Globus pallidus (tissue), 1 donor: ENCODE measurements around the gene ECSIT.
A peak's percentile ranks its signal among the peaks of the same experiment; 100 is the strongest.

Experiments used
- DNase-seq: peaks from one replicate; pipeline ENCODE4 v3.0.0-alpha.2; 2015; ENCODE audit warnings: low spot score

Gene ECSIT

DNA sequence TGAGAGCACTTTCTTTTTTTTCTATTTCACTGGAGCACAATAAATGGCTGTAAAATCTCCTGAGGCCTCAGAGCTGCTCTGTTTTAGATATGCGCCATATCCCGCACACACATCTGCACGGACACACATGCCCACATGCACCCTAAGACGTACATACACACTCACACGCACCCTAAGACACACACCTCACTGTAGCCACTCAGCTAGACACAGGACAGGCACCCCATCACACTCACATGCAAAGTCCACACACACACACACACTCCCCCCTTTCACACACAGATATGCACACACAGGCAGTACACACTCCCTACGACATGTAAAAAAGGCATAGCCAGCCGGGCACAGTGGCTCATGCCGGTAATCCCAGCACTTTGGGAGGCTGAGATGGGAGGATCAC is 21.3 kb upstream of the ECSIT start:
- no peak for DNase-seq

DNA sequence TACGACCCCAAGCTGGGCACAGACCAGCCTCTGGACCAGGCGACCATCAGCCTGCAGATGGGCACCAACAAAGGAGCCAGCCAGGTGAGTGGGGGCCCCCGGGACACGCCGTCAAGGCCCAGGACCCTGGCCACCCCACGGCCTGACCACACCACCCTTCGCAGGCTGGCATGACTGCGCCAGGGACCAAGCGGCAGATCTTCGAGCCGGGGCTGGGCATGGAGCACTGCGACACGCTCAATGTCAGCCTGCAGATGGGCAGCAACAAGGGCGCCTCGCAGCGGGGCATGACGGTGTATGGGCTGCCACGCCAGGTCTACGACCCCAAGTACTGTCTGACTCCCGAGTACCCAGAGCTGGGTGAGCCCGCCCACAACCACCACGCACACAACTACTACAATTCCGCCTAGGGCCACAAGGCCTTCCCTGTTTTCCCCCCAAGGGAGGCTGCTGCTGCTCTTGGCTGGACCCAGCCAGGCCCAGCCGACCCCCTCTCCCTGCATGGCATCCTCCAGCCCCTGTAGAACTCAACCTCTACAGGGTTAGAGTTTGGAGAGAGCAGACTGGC is 20.5 kb upstream of the ECSIT start:
- DNase-seq = no peak

DNA sequence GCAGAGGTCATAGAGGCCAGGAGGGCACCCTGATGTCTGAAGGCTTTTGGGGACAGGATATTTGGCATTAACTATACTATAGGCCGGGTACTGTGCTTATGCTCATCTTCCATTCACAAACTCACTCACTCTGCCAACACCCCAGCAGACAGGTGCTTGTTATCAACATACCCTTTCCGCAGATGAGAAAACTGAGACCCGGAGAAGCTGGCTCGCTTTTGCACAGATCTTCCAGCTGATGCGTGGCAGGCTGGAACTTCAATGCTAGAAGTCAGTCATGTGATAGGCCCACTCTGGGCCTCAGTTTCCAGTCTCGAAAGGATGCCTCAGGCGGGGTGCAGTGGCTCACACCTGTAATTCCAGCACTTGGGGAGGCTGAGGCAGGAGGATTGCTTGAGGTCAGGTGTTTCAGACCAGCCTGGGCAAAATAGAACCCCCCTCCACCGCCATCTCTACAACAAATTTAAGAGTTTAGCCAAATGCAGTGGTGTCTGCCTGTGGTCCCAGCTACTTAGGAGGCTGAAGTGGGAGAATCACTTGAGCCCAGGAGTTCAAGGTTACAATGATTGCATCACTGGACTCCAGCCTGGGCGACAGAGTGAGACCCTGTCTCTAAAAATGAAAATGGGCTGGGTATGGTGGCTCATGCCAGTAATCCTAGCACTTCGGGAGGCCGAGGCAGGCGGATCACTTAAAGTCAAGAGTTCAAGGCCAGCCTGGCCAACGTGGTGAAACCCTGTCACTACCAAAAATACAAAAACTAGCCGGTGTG is 19.2 kb upstream of the ECSIT start:
- DNase-seq = no peak

DNA sequence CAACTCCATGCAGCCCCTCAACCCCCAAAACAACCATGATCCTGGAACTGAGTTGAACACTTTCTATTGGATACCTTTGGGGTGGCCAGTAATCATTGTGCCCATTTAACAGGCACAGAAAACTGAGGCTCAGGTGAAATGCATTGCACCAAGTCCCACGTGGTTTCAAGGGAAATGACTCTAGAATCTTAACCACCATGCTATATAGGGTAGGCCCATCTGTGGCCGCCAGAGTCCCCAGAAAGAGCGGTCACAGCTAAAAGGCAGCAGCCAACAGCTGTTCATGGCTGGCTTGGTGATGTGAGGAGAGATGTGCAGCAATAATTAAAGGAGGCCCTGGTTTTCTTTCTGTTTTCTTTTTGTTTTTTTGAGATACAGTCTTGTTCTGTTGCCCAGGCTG is 12.3 kb upstream of the ECSIT start:
- DNase-seq = no peak

DNA sequence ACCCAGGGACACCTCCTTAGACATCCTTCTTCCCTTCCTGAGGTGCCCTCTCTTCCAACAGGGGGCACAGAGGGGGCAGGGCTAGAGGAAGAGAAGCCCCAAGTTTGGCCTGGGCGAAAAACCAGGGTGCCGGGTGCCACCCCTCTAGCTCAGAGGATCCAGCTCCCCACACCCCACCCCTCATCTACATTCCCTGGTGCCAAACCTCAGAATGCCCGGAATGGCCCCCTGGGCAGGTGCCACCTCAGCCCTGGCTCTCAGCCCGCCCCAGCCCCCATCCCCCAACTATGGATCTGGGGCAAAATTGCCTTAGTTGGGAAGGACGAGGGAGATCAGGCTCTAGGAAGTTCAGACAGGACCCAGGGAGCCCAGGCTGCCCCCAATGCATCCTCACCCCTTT is 11.7 kb upstream of the ECSIT start:
- DNase-seq = no peak

DNA sequence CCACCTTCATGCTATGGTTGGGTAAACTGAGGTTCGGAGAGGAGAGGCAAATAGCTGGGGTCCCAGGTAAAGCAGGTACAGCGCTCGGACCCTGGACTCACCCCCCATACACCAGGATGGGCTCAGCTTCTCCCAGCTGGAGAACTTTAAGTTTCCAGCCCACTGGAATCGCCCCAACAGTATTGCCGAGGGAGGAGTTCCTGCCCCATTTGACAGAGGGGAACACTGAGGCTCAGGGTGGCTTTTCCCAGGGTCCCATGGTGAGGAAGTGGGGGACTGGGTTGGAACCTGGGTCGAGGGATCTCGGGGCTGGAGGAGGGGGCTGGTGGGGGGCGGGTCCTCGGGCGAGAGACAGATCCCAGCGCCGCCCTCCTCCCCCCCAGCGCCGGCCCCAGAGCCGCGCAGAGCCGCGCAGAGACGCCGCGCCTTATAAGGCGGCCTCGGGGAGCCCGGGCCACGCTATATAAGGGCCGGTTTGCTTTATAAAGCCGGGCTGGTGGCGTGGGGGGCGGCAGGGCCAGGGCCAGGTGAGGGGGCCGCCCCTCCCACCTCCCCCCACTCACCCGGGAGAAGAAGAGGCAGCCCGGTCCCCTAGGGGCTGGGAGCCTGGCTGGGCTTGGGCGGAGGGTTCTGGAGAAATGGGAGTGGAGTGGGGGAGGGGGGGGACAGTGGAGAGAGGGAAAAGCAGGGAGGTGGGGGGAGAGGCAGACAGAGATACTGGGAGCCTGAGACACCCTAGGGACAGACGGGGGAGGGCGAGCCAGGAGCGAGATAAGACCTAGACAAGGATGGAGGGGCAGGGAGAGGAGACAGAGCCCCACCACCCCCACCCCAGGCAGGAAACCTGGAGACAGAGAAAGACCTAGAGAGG is 10.8 kb upstream of the ECSIT start:
- DNase-seq = no peak

DNA sequence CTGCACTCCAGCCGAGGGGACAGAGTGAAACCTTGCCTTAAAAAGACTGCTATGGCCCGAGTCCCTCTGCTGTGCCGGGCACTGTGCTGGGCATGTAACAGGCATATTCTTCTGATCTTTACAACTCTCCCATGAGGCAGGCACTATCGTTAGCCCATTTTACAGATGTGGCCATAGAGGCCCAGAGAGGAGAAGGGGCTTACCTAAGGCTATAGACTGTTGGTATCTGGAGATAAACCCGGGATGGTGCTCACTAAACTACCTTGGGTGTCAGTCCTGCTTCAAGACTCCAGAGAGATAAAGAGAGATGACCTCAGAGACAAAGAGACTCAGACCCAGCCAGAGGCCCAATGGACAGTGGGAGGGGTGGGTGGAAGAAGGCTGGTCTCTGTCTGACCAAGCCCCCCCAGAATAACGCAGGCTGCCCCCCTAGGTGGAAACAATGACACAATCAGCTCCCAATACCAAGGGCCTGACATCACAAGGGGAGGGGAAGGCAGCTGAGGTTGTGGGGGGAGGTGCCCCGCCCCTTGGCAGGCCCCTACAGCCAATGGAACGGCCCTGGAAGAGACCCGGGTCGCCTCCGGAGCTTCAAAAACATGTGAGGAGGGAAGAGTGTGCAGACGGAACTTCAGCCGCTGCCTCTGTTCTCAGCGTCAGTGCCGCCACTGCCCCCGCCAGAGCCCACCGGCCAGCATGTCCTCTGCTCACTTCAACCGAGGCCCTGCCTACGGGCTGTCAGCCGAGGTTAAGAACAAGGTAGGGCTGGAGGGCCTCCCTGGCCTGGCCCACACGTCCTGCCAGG is 9.5 kb upstream of the ECSIT start, which contains the start of gene CNN1:
Gene CNN1 (plus strand): TSS at position 620 of the 805 bp plus-strand sequence. CDS start 77 bp downstream, at position 697.
- DNase-seq = no peak

DNA sequence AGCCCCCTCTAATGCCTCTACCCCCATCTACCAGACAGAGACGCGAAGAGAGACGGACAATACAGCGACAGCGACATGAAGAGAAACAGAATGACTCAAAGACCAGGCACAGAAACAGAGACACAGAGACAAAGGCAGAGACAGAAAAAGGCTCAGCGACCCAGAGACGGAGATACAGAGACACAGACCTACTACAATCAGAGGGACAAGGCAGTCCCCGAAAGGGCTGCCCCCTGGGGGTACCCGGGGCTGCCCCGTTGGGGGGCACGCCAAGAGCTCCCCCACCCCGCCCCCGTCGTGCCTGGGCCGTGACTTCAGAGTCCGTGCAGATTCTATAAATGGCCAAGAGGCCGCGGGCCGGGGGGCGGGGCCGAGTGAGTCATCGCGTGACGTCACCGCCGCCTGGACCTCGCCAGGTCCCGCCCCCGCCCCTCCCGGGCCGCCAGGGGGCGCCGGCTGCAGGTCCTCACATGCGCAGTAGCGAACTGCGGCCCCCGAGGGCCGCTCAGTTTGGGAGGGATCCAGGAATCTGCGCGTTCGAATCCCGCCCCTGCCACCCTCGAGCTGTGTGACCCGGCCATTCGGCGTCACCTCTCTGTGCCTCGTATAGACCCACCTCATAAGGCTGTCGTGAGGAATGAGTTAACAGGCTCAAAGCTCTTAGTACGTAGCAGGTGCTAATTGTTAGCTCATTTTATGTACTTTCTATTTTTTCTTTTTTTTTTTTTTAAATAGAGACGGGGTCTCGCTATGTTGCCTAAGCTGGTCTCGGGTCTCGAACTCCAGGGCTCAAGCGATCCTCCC is 7.1 kb upstream of the ECSIT start:
- peak; percentile 84 for DNase-seq

DNA sequence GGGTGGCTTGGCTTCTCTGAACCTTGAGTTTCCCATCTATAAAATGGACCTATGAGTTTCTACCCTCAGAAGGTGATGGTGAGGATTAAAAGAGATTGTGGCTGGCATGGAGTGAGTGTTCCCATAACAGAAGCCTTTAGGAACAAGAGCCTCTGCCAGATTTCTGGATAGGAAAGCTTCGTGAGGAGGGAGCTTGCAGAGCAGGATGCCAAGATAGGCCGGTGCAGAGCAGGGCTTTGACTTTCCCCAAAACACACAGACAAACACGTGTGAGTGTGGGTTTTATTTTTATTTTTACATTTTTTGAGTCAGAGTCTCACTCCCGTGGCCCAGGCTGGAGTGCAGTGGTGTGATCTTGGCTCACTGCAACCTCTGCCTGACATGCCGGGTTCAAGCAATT is 6.0 kb upstream of the ECSIT start:
- no peak for DNase-seq

DNA sequence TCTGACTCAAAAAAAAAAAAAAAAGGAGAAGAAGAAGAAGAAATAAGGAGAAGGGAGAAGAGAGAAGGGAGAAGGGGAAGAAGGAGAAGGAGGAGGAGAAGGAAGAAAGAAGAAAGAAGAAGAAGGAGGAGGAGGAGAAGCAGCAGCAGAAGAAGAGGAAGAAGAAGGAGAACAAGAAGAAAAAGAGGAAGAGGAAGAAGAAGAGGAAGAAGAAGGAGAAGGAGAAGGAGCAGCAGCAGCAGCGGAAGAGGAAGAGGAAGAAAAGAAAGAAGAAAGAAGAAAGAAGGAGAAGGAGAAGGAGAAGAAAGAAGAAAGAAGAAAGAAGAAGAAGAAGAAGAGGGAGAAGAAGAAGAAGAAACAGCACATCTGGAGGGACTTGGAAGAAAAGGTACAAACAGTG is 5.6 kb upstream of the ECSIT start:
- DNase-seq = no peak

DNA sequence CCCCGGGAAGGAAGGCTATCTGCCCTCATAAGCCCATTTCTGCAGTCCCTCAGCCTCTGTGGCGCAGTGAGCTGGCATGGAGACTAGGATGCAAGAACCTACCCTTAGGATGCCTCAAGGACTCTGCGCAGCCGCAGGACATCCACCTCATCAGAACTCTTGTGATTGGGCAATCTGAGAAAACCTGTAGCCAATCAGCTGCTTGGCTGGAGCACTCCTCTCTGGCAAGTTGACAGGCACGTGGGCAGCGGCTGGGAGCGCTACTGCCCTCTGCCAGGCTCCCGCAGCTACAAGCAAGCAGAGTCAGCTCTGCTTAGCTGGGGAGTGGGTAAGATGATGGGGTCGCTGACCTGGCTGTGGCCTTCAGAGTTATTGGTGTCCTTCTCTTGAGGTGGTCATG is 1.5 kb upstream of the ECSIT start:
- peak; percentile 93 for DNase-seq

DNA sequence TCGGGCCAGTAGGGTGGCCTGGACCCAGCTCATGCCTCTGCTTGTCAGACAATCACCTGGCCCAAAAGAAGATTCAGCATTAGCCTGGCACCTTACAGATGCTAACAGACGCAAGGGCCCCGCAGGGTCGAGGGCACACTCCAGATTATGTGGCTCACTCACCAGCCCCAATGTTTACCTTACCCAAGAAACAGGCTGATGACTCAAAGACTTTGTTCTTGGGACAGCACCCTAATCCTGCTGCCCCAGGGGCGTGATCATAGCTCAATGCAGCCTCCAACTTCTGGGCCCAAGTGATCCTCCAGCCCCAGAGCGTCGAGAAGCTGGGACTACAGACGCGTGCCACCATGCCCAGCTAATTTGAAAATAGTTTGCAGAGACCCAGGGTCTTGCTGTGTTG is 9.8 kb downstream of the ECSIT start:
- no peak for DNase-seq

DNA sequence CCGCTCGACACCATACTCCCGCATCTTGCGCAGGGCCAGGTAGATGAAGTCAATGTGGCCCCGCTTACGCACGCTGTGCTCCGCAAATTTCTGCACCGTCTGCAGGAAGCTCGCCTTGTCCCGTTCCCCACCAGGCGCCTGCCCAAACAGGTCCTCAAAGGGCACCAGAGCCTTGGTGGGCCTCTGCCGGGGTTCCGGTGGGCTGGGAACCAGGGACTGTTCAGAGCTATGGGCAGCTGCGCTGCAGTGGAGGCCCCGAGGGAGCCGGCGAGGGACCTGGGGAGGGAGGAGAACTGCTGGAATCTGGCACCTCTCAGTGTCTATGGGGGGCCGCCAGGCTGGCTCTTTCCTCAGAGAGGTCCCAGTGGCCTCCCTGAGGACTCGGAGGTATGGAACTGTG is 15.0 kb downstream of the ECSIT start:
- DNase-seq = no peak

DNA sequence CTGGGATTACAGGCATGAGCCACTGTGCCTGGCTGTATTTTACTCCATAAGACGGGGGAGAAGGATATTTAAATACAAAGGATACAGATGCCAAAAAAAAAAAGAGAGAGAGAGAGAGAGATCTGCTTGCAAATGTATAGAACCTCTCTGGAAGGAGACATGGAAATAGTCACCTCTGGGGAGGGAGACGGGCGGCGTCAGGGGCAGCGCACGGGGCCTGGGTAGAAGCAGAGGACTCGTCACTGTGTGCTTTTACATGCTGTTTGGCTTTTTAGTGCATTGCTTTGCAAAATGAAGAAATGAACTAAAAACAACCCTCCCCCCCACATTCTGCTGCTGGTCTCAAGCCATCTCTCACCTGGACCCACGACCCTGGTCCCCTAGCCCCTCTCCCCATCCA is 18.5 kb downstream of the ECSIT start:
- DNase-seq = no peak

DNA sequence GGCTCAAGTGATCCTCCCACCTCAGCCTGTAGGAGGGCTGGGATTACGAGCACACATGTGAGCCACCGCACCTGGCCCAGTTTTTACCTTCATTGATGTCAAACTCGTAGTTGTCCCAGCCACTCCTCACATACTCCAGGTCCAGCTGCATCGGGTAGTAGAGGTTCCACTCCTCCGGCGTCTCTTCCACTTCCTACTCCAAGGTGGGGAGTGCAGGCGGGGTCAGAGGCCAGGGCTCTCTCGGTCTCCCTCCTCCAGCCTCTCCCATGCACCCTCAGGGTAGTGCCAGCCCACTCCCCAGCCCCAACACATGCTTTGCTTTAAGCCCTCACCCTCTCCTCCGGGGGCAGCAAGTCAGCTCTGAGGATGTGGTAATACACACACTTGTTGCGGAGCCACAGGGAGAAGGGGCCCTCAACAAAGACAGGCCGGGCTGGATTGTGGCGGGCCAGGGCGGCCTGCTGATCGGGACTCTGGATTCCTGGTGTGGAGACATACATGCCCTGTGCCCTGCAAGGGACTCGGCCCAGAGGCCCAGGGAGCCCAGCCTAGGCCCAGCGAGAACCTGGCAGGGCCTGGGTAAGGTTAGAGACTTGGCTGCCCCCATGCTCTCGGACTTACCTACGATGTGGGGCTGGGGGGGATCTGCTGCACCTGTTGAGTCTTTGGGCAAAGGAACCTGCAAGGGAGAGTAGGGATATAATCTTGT is 21.4 kb downstream of the ECSIT start:
- DNase-seq = no peak

DNA sequence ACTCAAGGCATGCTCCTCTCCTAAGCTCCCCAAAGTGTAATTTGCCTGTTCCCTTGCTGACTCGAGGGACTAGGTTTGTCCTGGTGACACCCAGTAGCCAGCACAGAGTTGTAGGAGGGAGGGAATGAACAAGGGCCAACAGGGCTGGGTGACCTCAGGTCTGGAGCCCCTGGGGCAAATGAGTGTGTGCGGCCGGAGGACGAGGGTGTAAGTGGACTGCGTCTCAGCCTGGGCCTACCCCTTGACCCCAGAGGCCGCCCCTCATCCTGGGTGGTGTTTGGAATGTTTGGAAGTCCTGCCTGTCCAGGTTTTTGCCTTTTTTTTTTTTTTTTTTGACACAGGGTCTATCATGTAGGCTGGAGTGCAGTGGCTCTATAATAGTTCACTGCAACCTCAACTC is 22.0 kb downstream of the ECSIT start:
- DNase-seq = no peak

DNA sequence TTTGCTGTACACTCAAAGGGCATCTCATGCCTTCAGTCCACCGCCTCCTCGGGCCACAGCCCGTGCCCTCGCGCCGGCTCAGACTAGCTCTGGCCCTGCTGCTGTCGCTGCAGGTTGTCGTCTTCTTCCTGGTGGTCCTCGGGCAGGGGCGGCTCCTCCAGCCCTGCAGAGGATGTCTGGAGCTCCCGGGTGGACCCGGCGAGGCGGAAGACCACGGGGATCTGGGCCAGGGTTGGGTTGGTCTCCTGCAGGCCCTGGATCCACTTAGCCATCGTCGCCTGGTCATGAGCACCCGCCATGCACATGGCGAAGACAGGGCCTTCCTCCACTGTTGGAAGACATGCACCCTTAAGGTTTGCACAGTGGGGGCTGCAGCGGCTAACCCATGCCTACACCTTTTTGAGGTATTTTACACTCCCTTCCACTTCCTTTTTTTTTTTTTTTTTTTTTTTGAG is 22.8 kb downstream of the ECSIT start:
- no peak for DNase-seq

DNA sequence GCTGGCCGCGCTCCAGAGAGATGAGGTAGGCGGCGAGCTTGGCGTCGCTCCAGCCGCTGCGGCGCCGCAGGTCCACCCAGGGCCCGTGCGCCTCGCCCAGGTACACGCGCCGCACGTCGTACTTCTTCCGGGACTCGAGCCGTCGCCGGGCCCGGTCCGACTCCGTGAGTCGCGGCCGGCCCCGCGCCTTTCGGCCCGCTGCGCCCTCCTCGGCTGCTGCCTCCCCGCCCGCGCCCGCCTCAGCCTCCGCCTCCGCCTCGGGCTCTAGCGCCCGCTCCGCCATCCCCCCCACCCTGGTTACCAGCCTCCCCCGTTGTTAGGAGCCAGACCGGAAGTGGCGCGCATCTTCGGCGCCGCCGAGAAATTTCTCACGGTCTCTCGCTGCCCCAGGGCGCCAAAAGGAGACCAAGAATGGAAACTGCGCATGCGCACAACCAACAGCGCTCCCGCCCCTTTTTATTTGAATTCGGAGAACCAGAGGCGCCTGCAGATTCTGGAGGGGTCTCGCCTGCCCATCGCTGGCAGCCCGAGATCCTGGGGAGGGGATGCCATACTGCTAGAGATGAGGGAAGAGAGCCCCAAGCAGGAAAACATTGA is 23.3 kb downstream of the ECSIT start, which contains the start of gene ZNF653:
Gene ZNF653 (minus strand): TSS at position 336 of the 597 bp plus-strand sequence. CDS start 53 bp downstream, at position 283.
- peak; percentile 91 for DNase-seq

DNA sequence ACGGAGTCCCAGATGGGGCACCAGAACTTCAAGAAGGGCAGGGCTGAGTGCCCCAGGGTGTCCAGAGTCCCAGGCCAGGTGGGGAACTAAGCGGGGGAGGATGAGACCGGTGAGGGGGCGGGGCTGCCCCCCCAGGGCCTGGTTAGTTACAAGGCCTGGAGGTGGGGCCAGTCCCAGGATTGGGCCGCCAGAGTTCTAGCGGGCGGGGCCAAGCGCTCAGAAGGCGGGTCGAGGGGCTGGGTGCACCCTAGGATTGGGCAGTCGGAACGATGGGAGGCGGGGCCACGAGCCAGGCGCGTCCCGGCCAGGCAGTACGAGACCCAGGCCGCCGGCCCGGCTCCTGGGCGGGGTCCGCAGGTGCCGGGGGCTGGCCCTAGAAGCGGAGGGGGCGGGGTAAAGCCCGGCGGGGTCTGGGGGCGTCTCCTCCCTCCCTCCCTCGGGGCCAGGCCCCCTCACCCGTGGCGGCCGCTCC is 23.9 kb downstream of the ECSIT start:
- DNase-seq = peak; percentile 94
